GM12878 (cell line): ENCODE results near the gene RAD51B. TPM values are rescaled to one million over a fixed set of nuclear protein-coding genes. Genes with fewer than 3 reads are reported as not detected.

Experiments used
- BCL11A ChIP-seq: IDR thresholded peaks from 2 replicates; pipeline ENCODE4 v1.6.1; 2011; ENCODE audit warnings: low read depth, low read length
- BHLHE40 ChIP-seq, 2 experiments: fragments of 450-650 bp in 1 of 2; IDR thresholded peaks; 2 replicates each; pipeline ENCODE4 v1.6.1; 2011 to 2017; ENCODE audit warnings: low read depth in 2 of 2, borderline replicate concordance in 1 of 2, improper control_type of control experiment in 1 of 2, low read length in 1 of 2, mild to moderate bottlenecking in 1 of 2
- CBX5 ChIP-seq: sonication (generic); IDR thresholded peaks from 2 replicates; pipeline ENCODE4 v1.6.1; 2016; ENCODE audit warnings: low read depth, moderate library complexity, mild to moderate bottlenecking, inconsistent platforms
- CHD1 ChIP-seq: IDR thresholded peaks from 2 replicates; pipeline ENCODE4 v1.6.1; 2012; ENCODE audit warnings: low read depth, low read length, improper control_type of control experiment
- CHD2 ChIP-seq: IDR thresholded peaks from 2 replicates; pipeline ENCODE4 v1.6.1; 2011; ENCODE audit warnings: low read depth, low read length, improper control_type of control experiment, borderline replicate concordance
- CREM ChIP-seq: IDR thresholded peaks from 2 replicates; pipeline ENCODE4 v1.6.1; 2014; ENCODE audit warnings: antibody characterized with exemption, low read depth
- FOS ChIP-seq: IDR thresholded peaks from 3 replicates; pipeline ENCODE4 v1.6.1; 2011; ENCODE audit warnings: borderline replicate concordance; ENCODE audit not compliant: insufficient read length; ENCODE audit errors: extremely low read depth
- IKZF2 ChIP-seq, 2 experiments: fragments of 450-650 bp; IDR thresholded peaks; 2 replicates each; pipeline ENCODE4 v1.6.1; 2017; ENCODE audit warnings: mild to moderate bottlenecking in 2 of 2, moderate library complexity in 2 of 2
- MEF2B ChIP-seq: fragments of 450-650 bp; IDR thresholded peaks from 2 replicates; pipeline ENCODE4 v1.6.1; 2018; ENCODE audit warnings: mild to moderate bottlenecking, moderate library complexity; ENCODE audit not compliant: partially characterized antibody, poor library complexity, severe bottlenecking
- POLR2AphosphoS5 ChIP-seq: IDR thresholded peaks from 2 replicates; pipeline ENCODE4 v1.6.1; 2011; ENCODE audit warnings: mild to moderate bottlenecking, low read length, inconsistent platforms
- TCF3 ChIP-seq: IDR thresholded peaks from 2 replicates; pipeline ENCODE4 v1.6.1; 2012; ENCODE audit warnings: low read depth, mild to moderate bottlenecking, low read length, borderline replicate concordance; ENCODE audit not compliant: insufficient read depth
- ZSCAN29 ChIP-seq: fragments of 450-650 bp; IDR thresholded peaks from 2 replicates; pipeline ENCODE4 v1.6.1; 2017; ENCODE audit warnings: mild to moderate bottlenecking, moderate library complexity
- polyA plus RNA-seq, 11 experiments: library from polyadenylated mRNA; depleted of rRNA in 4 of 11; unstranded in 6 of 11; stranded (reverse) in 5 of 11; fragments of >200 nt; fragmentation: Nextera tagmentation in 4 of 11; fragmentation: Illumina TruSeq in 1 of 11; extraction: Ambion mirVana in 4 of 11; extraction: Trizol in 1 of 11; gene quantifications; 1 replicate in 1 of 11; 2 replicates in 10 of 11; pipeline versions ENCODE4 v1.2.1 to v1.2.3, GENCODE V29; 2011 to 2016; ENCODE audit warnings: inconsistent platforms in 2 of 11, missing spikeins in 2 of 11, low read depth in 1 of 11
- total RNA-seq, 4 experiments: library from RNA; depleted of rRNA in 3 of 4; stranded (reverse); fragments of >200 nt in 3 of 4; fragmentation: Illumina TruSeq in 1 of 4; extraction: Trizol in 1 of 4; gene quantifications; 2 replicates each; pipeline versions ENCODE4 v1.2.1 to v1.2.3, GENCODE V29; 2013 to 2021
- TF ChIP-seq, protein P1 (sequence below): fragments of 450-650 bp; IDR thresholded peaks from 2 replicates; pipeline ENCODE4 v1.6.1; 2017; ENCODE audit warnings: mild to moderate bottlenecking, moderate library complexity
- TF ChIP-seq, protein P2 (sequence below): fragments of 450-650 bp; IDR thresholded peaks from 2 replicates; pipeline ENCODE4 v1.6.1; 2016; ENCODE audit warnings: mild to moderate bottlenecking
- TF ChIP-seq, protein P3 (sequence below): IDR thresholded peaks from 2 replicates; pipeline ENCODE4 v1.6.1; 2012; ENCODE audit warnings: low read depth, low read length, improper control_type of control experiment
- TF ChIP-seq, protein P4 (sequence below): fragments of 450-650 bp; IDR thresholded peaks from 2 replicates; pipeline ENCODE4 v1.6.1; 2017; ENCODE audit warnings: low read depth, mild to moderate bottlenecking, moderate library complexity
- TF ChIP-seq, protein P5 (sequence below): fragments of 450-650 bp; formaldehyde crosslinking; IDR thresholded peaks from 2 replicates; pipeline ENCODE4 v1.4.0; 2022; ENCODE audit warnings: mild to moderate bottlenecking, moderate library complexity

RAD51B gene
- total and polyA plus RNA-seq, 10 of the 15 experiments (the other 5 are each of a cell fraction or from before 2014, with no cell fraction given) = 9.8 to 26.8 (median 21.3) TPM

DNA sequence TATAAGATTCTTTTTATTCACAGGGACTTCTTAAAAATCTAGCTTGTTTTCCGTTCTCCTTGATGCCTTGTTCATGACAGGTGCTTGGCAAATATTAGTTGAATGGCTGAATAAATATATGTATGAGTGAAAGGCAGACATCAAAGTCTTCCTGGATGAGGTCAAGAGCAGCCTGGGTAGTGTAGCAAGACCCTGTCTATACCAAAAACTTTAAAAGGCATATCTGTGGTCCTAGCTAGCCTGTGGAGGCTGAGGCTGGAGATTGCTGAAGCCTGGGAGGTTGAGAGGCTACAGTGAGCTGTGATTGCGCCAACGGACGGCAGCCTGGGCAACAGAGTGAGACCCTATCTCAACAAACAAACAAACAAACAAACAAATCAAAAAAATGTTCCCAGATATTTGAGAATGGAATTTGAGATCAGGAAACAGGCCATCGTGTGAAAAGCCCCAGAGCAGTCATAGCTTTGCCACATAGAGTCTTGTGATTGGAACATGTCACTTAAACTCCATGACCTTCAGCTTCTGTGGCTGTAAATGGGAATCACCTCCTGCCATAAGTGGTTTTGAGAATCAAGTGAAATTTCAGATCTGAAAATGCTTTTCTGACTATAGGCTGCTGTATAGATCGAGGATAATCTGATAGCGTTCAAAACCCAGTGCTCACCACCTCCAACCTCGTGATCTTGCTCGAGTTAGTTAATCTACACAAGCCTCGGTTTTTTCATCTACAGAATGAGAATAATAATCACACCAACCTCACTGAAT lies 908.9 kb downstream of the RAD51B start (continued):
- TF ChIP-seq, protein P1, sequence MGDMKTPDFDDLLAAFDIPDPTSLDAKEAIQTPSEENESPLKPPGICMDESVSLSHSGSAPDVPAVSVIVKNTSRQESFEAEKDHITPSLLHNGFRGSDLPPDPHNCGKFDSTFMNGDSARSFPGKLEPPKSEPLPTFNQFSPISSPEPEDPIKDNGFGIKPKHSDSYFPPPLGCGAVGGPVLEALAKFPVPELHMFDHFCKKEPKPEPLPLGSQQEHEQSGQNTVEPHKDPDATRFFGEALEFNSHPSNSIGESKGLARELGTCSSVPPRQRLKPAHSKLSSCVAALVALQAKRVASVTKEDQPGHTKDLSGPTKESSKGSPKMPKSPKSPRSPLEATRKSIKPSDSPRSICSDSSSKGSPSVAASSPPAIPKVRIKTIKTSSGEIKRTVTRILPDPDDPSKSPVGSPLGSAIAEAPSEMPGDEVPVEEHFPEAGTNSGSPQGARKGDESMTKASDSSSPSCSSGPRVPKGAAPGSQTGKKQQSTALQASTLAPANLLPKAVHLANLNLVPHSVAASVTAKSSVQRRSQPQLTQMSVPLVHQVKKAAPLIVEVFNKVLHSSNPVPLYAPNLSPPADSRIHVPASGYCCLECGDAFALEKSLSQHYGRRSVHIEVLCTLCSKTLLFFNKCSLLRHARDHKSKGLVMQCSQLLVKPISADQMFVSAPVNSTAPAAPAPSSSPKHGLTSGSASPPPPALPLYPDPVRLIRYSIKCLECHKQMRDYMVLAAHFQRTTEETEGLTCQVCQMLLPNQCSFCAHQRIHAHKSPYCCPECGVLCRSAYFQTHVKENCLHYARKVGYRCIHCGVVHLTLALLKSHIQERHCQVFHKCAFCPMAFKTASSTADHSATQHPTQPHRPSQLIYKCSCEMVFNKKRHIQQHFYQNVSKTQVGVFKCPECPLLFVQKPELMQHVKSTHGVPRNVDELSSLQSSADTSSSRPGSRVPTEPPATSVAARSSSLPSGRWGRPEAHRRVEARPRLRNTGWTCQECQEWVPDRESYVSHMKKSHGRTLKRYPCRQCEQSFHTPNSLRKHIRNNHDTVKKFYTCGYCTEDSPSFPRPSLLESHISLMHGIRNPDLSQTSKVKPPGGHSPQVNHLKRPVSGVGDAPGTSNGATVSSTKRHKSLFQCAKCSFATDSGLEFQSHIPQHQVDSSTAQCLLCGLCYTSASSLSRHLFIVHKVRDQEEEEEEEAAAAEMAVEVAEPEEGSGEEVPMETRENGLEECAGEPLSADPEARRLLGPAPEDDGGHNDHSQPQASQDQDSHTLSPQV = no peak
- TF ChIP-seq, protein P2, sequence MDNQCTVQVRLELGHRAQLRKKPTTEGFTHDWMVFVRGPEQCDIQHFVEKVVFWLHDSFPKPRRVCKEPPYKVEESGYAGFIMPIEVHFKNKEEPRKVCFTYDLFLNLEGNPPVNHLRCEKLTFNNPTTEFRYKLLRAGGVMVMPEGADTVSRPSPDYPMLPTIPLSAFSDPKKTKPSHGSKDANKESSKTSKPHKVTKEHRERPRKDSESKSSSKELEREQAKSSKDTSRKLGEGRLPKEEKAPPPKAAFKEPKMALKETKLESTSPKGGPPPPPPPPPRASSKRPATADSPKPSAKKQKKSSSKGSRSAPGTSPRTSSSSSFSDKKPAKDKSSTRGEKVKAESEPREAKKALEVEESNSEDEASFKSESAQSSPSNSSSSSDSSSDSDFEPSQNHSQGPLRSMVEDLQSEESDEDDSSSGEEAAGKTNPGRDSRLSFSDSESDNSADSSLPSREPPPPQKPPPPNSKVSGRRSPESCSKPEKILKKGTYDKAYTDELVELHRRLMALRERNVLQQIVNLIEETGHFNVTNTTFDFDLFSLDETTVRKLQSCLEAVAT = peak; percentile 92; the same call in 1 of the 2 replicates
- TF ChIP-seq MEF2B (no peak), CREM (no peak), POLR2AphosphoS5 (no peak), TCF3 (no peak), BCL11A (0 out of 2 replicates have a peak, but pooled peaks have one; percentile 11), CHD1 (no peak), BHLHE40 (IDR thresholded peaks at IDR 0.05; ENCODE audit: borderline replicate concordance in 1 of 2, low read depth in 2 of 2, low read length in 1 of 2) (peak in 1 of 2 experiments; percentile 15; a peak in 1 of 4 replicates), FOS (no peak), ZSCAN29 (no peak), CHD2 (no peak), IKZF2 (IDR thresholded peaks at IDR 0.05) (peak in 1 of 2 experiments; percentile 30; a peak in 2 of 4 replicates), CBX5 (no peak)
- TF ChIP-seq, protein P3, sequence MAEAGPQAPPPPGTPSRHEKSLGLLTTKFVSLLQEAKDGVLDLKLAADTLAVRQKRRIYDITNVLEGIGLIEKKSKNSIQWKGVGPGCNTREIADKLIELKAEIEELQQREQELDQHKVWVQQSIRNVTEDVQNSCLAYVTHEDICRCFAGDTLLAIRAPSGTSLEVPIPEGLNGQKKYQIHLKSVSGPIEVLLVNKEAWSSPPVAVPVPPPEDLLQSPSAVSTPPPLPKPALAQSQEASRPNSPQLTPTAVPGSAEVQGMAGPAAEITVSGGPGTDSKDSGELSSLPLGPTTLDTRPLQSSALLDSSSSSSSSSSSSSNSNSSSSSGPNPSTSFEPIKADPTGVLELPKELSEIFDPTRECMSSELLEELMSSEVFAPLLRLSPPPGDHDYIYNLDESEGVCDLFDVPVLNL = no peak
- TF ChIP-seq, protein P4, sequence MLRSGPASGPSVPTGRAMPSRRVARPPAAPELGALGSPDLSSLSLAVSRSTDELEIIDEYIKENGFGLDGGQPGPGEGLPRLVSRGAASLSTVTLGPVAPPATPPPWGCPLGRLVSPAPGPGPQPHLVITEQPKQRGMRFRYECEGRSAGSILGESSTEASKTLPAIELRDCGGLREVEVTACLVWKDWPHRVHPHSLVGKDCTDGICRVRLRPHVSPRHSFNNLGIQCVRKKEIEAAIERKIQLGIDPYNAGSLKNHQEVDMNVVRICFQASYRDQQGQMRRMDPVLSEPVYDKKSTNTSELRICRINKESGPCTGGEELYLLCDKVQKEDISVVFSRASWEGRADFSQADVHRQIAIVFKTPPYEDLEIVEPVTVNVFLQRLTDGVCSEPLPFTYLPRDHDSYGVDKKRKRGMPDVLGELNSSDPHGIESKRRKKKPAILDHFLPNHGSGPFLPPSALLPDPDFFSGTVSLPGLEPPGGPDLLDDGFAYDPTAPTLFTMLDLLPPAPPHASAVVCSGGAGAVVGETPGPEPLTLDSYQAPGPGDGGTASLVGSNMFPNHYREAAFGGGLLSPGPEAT = peak; percentile 55; the same call in 1 of the 2 replicates
- TF ChIP-seq, protein P5, sequence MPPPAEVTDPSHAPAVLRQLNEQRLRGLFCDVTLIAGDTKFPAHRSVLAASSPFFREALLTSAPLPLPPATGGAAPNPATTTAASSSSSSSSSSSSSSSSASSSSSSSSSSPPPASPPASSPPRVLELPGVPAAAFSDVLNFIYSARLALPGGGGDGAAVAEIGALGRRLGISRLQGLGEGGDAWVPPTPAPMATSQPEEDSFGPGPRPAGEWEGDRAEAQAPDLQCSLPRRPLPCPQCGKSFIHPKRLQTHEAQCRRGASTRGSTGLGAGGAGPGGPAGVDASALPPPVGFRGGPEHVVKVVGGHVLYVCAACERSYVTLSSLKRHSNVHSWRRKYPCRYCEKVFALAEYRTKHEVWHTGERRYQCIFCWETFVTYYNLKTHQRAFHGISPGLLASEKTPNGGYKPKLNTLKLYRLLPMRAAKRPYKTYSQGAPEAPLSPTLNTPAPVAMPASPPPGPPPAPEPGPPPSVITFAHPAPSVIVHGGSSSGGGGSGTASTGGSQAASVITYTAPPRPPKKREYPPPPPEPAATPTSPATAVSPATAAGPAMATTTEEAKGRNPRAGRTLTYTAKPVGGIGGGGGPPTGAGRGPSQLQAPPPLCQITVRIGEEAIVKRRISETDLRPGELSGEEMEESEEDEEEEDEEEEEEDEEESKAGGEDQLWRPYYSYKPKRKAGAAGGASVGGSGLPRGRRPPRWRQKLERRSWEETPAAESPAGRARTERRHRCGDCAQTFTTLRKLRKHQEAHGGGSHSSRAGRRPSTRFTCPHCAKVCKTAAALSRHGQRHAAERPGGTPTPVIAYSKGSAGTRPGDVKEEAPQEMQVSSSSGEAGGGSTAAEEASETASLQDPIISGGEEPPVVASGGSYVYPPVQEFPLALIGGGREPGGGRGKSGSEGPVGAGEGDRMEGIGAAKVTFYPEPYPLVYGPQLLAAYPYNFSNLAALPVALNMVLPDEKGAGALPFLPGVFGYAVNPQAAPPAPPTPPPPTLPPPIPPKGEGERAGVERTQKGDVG (CRISPR knock-in tag) = no peak
